K562 (cell line): ENCODE data around the gene IGFBPL1. TPM values are rescaled to one million over a fixed set of nuclear protein-coding genes. Genes with fewer than 3 reads are reported as not detected.

Experiments
- ATAC-seq: fragments of 200-7000 bp; cut with Tn5 transposase; 3 replicates; pipeline ENCODE4 v1.9.1; 2020; ENCODE audit warnings: moderate library complexity
- BruUV-seq: library from RNA; stranded (reverse); fragments of 400-500 nt; replicated peaks from 2 replicates; lab custom pipeline; 2021; lab: Mats Ljungman, UMichigan
- CTCF ChIA-PET: fragments of 300-600 bp; formaldehyde crosslinking; extraction: SDS; loops from one replicate; lab custom pipeline; 2021; ENCODE audit warnings: low intra/inter-chr PET ratio; lab: Yijun Ruan, JAX
- POLR2A ChIA-PET: fragments of 300-600, 350-650 bp; sonication (Branson Sonifier 250); formaldehyde crosslinking; extraction: SDS; loops from one replicate; lab custom pipeline; 2021; ENCODE audit warnings: antibody characterized with exemption, inconsistent platforms; lab: Yijun Ruan, JAX
- DNase-seq, 4 experiments: peaks; one replicate each; pipeline versions ENCODE4 v3.0.0 to v3.0.0-alpha.2; 2011 to 2018; ENCODE audit warnings: low spot score in 3 of 4, mixed read lengths in 3 of 4; ENCODE audit errors: extremely low read depth in 1 of 4
- FAIRE-seq: peaks from 2 replicates; lab custom pipeline; 2011; peaks lifted over from hg19 to GRCh38; lab: Jason Lieb, UNC
- H2AFZ ChIP-seq: 2 replicates; pipeline ENCODE4 v1.6.0; 2011; ENCODE audit warnings: low read depth, low read length, control low read depth, inconsistent platforms
- H3K27ac ChIP-seq: fragments of 200-600 bp; 3 replicates; pipeline ENCODE4 v1.8.0; 2011; ENCODE audit warnings: low read depth, mild to moderate bottlenecking, control low read depth, inconsistent platforms, low read length, moderate library complexity, mixed read lengths; ENCODE audit errors: extremely low read depth
- H3K27me3 ChIP-seq, 2 experiments: fragments of 300-600 bp in 1 of 2; 2 replicates in 1 of 2; 3 replicates in 1 of 2; pipeline versions ENCODE4 v1.6.0 to v1.8.0; 2011; ENCODE audit warnings: inconsistent platforms in 2 of 2, low read length in 2 of 2, mild to moderate bottlenecking in 1 of 2, mixed read lengths in 1 of 2, moderate library complexity in 1 of 2; ENCODE audit not compliant: control insufficient read depth in 2 of 2, insufficient read depth in 2 of 2
- H3K36me3 ChIP-seq: fragments of 300-600 bp; 3 replicates; pipeline ENCODE4 v1.8.0; 2011; ENCODE audit warnings: mild to moderate bottlenecking, low read length, inconsistent platforms; ENCODE audit not compliant: control insufficient read depth, insufficient read depth
- H3K4me1 ChIP-seq, 2 experiments: fragments of 200-600 bp in 1 of 2; replicated peaks in 1 of 2; 2 replicates in 1 of 2; 3 replicates in 1 of 2; pipeline versions ENCODE4 v1.5.1 to v1.8.0; 2011; ENCODE audit warnings: inconsistent platforms in 2 of 2, low read length in 2 of 2, mild to moderate bottlenecking in 1 of 2, mixed read lengths in 1 of 2, moderate library complexity in 1 of 2; ENCODE audit not compliant: control insufficient read depth in 2 of 2, insufficient read depth in 2 of 2
- H3K4me2 ChIP-seq: 2 replicates; pipeline ENCODE4 v1.6.1; 2011; ENCODE audit warnings: low read length, control low read depth, inconsistent platforms, mixed read lengths; ENCODE audit not compliant: insufficient read depth
- H3K4me3 ChIP-seq: fragments of 200-600 bp; sonication (generic), shearing (Covaris generic); 2 replicates; pipeline ENCODE4 v1.5.1; 2016; ENCODE audit warnings: control low read depth, inconsistent platforms
- H3K79me2 ChIP-seq: fragments of 200-600 bp; 3 replicates; pipeline ENCODE4 v1.8.0; 2011; ENCODE audit warnings: low read length, inconsistent platforms; ENCODE audit not compliant: control insufficient read depth, insufficient read depth
- H3K9ac ChIP-seq, 2 experiments: 2 replicates each; pipeline versions ENCODE4 v1.6.0 to v1.6.1; 2011; ENCODE audit warnings: low read depth in 2 of 2, low read length in 2 of 2, control low read depth in 1 of 2, inconsistent platforms in 1 of 2, mild to moderate bottlenecking in 1 of 2, mixed read lengths in 1 of 2; ENCODE audit not compliant: insufficient read depth in 1 of 2
- H3K9me1 ChIP-seq: one replicate; pipeline ENCODE4 v1.6.0; 2011; ENCODE audit warnings: inconsistent platforms, mild to moderate bottlenecking, low read length, moderate library complexity; ENCODE audit not compliant: control insufficient read depth, insufficient read depth
- H3K9me3 ChIP-seq: replicated peaks from 2 replicates; pipeline ENCODE4 v1.5.1; 2011; ENCODE audit warnings: low read depth, low read length, inconsistent platforms; ENCODE audit not compliant: control insufficient read depth, insufficient read depth
- H4K20me1 ChIP-seq: replicated peaks from 2 replicates; pipeline ENCODE4 v1.6.1; 2011; ENCODE audit warnings: low read length, inconsistent platforms, mixed read lengths; ENCODE audit not compliant: control insufficient read depth, insufficient read depth
- ARHGAP35 ChIP-seq: fragments of 450-650 bp; IDR thresholded peaks from 2 replicates; pipeline ENCODE4 v1.6.1; 2018; ENCODE audit not compliant: partially characterized antibody
- CHD1 ChIP-seq: fragments of 200-600 bp; sonication (generic); IDR thresholded peaks from one replicate; pipeline ENCODE4 v1.6.1; 2012; ENCODE audit warnings: mild to moderate bottlenecking, moderate library complexity, low read length, inconsistent platforms
- HMGN3 ChIP-seq: IDR thresholded peaks from 2 replicates; pipeline ENCODE4 v1.6.1; 2011; ENCODE audit warnings: borderline replicate concordance, low read depth, mild to moderate bottlenecking, mixed read lengths, low read length; ENCODE audit not compliant: insufficient read length; ENCODE audit errors: extremely low read depth
- RBM25 ChIP-seq: fragments of 200-400 bp; formaldehyde crosslinking; IDR thresholded peaks from 2 replicates; pipeline ENCODE4 v1.6.1; 2018; ENCODE audit warnings: low read length, low read depth, moderate library complexity; ENCODE audit not compliant: severe bottlenecking
- ZSCAN29 ChIP-seq: fragments of 450-650 bp; IDR thresholded peaks from 2 replicates; pipeline ENCODE4 v1.6.1; 2017
- WGBS: fragments of 100-300 bp; shearing (Covaris generic); methylation state at CpG from one replicate; pipeline ENCODE4 v1.1.6; 2016; ENCODE audit warnings: low coverage, mixed read lengths; ENCODE audit not compliant: insufficient coverage; ENCODE audit errors: missing lambda C conversion rate; 5-methylcytosine and 5-hydroxymethylcytosine counted together
- in situ Hi-C: fragments of 300-500 bp; cut with MboI; formaldehyde crosslinking; loops from 4 replicates; pipeline ENCODE4 v1.15.0; 2018; ENCODE audit warnings: inconsistent platforms, mixed read lengths
- intact Hi-C: fragments of 100-400 bp; cut with micrococcal nuclease; formaldehyde crosslinking; loops from 2 replicates; pipeline ENCODE4 v1.14.2; 2022
- polyA plus RNA-seq, 8 experiments: library from polyadenylated mRNA; depleted of rRNA in 4 of 8; stranded (reverse) in 5 of 8; unstranded in 3 of 8; fragments of >200 nt; fragmentation: Nextera tagmentation in 2 of 8; fragmentation: Illumina TruSeq in 1 of 8; extraction: Ambion mirVana in 2 of 8; extraction: Trizol in 1 of 8; gene quantifications; 2 replicates each; pipeline versions ENCODE4 v1.2.1 to v1.2.3, GENCODE V29; 2011 to 2014; ENCODE audit warnings: inconsistent platforms in 1 of 8, missing spikeins in 1 of 8
- total RNA-seq, 7 experiments: library from RNA; depleted of rRNA in 6 of 7; stranded (reverse); fragments of >200 nt in 6 of 7; fragmentation: Illumina TruSeq in 2 of 7; extraction: Trizol in 2 of 7; gene quantifications; 2 replicates each; pipeline versions ENCODE4 v1.2.1 to v1.2.3, GENCODE V29; 2011 to 2021; ENCODE audit warnings: low replicate concordance in 1 of 7
- TF ChIP-seq, protein P1 (sequence below): fragments of 250-450 bp; sonication (Bioruptor Pico); IDR thresholded peaks from 2 replicates; pipeline ENCODE4 v1.8.0; 2022; ENCODE audit warnings: moderate library complexity, mild to moderate bottlenecking, inconsistent platforms

IGFBPL1 gene
- total and polyA plus RNA-seq, 9 of the 15 experiments (the other 6 are each of a cell fraction or from before 2014, with no cell fraction given): not detected

DNA sequence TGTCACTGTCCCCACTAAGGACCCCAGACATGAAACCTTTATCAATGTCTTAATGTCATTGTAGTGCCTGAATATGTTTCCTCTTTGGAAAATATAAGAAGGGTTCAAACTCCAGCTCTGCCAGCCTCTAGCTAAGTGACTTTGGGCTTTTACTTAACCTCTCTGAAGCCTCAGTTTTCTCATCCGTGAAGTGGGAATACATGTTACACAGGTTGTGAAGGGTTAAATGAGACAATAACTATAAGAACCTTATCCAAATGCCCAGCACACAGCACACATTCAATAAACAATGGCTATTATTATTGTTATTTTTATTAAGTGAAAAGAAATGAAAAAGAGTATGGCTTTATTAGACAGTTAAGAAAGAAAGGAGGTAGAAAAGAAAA lies 15.7 kb upstream of the IGFBPL1 start:
- 0 out of 2 replicates have a peak, but pooled peaks cover 2% of the 10 kb centered on the region for H4K20me1 ChIP-seq
- H3K27me3 ChIP-seq: peaks cover 0 to 27% of the 10 kb centered on the region in 2 experiments; a peak in 3 of 5 replicates
- ChIA-PET POLR2A (interaction anchor here (0.5 kb wide), 1 partner anchor 688 kb away, joined by 3 read pairs; no protein-coding TSS in a partner anchor), CTCF (no interaction called here)
- no peaks in the 10 kb centered on the region for H3K4me1 ChIP-seq
- no peaks in the 10 kb centered on the region for H3K9me1 ChIP-seq
- FAIRE-seq (no peak), DNase-seq (no peak), ATAC-seq (no peak)
- no peak overlapping the region for H3K4me3 ChIP-seq
- no peaks in the 10 kb centered on the region for H3K79me2 ChIP-seq
- no peak overlapping the region for H3K9ac ChIP-seq
- H3K36me3 ChIP-seq: no peaks in the 10 kb centered on the region
- WGBS: 25% methylated on average over 1 of the region's 1 CpG
- H3K4me2 ChIP-seq: no peak overlapping the region
- no peak overlapping the region for H3K27ac ChIP-seq
- H3K9me3 ChIP-seq: no peaks in the 10 kb centered on the region
- intact Hi-C loops: no loop called here
- in situ Hi-C loops: no loop called here
- TF ChIP-seq RBM25 (peak; percentile 65), ZSCAN29 (no peak)
- no TSS peak for BruUV-seq
- H2AFZ ChIP-seq: no peak overlapping the region

DNA sequence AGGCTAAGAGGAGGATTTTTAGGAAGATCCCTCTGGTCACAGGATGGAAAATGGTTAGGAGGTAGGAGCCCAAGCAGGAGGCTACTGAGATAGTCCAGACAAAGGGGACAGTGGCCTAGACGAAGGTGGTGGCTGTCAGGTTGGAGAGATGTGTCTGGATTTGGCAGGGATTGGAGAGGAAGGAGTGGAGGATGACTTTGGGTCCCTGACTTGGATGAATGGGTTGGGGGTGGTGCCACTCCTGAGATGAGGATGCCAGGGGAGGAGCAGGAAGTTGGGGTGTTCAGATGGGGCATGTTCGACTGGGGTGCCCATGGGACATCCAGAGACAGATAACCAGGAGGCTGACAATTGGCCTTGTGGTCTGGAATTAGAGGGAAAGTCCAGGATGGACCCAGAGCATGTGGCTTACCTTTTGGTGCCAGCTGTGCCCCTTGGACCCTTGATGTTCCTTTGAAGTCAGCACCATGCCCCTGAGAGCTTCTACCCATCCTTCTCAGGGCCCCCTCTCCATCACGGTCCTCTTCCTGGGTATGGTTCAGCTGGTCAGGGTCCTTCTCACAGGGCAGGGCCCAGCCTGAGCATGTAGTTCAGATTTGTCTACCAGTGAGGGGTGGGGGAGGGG lies 15.1 kb upstream of the IGFBPL1 start:
- Histone ChIP-seq H3K79me2 (no peaks in the 10 kb centered on the region), H3K4me3 (no peak overlapping the region), H3K27me3 (peaks cover 0 to 26% of the 10 kb centered on the region in 2 experiments; a peak in 3 of 5 replicates), H3K9ac (no peak overlapping the region), H3K9me3 (no peaks in the 10 kb centered on the region), H2AFZ (no peak overlapping the region), H3K27ac (no peak overlapping the region), H3K4me2 (no peak overlapping the region), H3K36me3 (no peaks in the 10 kb centered on the region), H4K20me1 (0 out of 2 replicates have a peak, but pooled peaks cover 2% of the 10 kb centered on the region), H3K9me1 (no peaks in the 10 kb centered on the region), H3K4me1 (no peaks in the 10 kb centered on the region)
- FAIRE-seq (no peak), ATAC-seq (no peak), DNase-seq (no peak)
- intact Hi-C loops (no loop called here), in situ Hi-C loops (no loop called here)
- TF ChIP-seq HMGN3 (no peak), ARHGAP35 (no peak), CHD1 (no peak)
- TF ChIP-seq, protein P1, sequence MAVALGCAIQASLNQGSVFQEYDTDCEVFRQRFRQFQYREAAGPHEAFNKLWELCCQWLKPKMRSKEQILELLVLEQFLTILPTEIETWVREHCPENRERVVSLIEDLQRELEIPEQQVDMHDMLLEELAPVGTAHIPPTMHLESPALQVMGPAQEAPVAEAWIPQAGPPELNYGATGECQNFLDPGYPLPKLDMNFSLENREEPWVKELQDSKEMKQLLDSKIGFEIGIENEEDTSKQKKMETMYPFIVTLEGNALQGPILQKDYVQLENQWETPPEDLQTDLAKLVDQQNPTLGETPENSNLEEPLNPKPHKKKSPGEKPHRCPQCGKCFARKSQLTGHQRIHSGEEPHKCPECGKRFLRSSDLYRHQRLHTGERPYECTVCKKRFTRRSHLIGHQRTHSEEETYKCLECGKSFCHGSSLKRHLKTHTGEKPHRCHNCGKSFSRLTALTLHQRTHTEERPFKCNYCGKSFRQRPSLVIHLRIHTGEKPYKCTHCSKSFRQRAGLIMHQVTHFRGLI: no peak
- CTCF ChIA-PET: no interaction called here
- POLR2A ChIA-PET: interaction anchor here (0.5 kb wide), 1 partner anchor 687 kb away, joined by 3 read pairs; no protein-coding TSS in a partner anchor
- 0% methylated on average over 2 of the region's 3 CpGs for WGBS
- no TSS peak for BruUV-seq
